Left kidney (tissue), 2 donors: ENCODE measurements around the gene FAM89B. TPM values are rescaled to one million over a fixed set of nuclear protein-coding genes. Genes with fewer than 3 reads are reported as not detected.
A peak's percentile ranks its signal among the peaks of the same experiment; 100 is the strongest.

Experiments
- DNase-seq: peaks from one replicate; pipeline ENCODE4 v3.0.0-alpha.2; 2013
- polyA plus RNA-seq: library from polyadenylated mRNA; unstranded; fragments of 120-200 nt; gene quantifications from one replicate; pipeline ENCODE4 v1.2.1, GENCODE V29; 2013; ENCODE audit not compliant: insufficient read length

FAM89B gene
- polyA plus RNA-seq, 1 donor, result 17.6 TPM

- DNase-seq, result no peak
Measured at GRCh38 chr11:65537620-65538231, 34.6 kb upstream of the FAM89B start.

- no peak for DNase-seq
Measured at GRCh38 chr11:65538232-65538914, 34.0 kb upstream of the FAM89B start.

DNA sequence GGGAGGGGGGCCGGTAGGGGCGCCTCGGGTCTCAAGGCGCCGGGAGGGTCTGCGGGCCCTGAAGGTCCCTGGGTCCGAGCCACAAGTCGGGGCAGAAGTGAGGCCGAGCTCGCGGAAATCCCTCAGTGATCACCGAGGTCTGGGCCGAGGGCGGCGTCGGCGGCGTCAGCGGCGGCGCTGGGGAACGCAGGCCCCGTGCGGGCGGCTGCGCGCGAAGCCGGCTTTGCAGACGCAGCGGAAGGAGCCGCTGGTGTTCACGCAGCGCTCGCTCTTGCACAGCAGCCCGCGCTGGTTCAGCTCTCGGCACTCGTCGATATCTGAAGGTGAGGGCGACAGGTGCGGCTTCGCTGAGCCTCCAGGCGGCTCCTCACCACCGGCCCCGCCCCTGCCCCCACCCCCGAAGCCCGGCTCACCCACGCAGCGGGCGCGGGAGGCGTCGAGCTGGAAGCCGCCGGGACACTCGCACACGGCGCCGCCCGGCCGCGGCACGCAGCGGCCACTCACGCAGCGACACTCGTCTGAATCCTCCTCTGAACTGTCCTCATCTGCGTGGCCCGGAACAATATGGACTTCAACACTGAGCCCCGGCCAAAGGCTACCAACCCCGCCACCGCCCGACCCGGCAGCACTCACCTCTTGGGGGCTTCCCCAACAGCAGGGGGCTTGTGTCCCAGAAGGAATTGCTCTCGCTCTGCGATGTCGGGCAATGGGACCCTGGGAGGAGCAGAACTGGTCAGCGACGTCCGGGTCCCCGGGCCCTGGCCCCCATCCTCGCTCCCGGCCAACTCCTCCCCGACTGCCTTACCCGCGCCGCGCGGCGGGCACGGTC lies 33.2 kb upstream of the FAM89B start:
- no peak for DNase-seq

DNA sequence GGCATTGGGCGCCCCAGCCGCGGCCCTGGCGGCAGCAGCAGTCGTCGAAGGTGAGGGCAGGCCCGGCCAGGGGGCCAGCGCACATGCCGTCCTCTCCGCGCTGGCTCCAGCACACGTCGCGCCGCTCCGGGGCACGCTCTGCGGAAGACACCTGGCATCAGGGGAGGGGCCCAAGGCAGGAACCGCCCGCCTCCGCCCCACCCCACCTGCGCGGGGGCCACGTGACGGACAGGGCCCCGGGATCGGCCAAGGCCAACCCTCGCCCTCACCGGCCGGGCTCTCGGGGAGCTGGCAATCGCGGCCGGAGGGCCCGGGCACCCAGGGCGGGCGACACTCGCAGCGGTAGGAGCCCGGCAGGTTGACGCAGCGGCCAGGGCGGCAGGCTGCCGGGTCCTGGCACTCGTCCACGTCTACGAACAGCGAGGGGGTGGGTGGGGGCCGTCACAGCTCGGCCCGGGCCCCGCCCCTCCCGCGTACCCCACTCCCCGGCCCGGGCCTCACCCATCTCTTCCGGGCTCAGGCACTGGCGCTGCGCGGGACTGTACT lies 32.5 kb upstream of the FAM89B start:
- no peak for DNase-seq

DNA sequence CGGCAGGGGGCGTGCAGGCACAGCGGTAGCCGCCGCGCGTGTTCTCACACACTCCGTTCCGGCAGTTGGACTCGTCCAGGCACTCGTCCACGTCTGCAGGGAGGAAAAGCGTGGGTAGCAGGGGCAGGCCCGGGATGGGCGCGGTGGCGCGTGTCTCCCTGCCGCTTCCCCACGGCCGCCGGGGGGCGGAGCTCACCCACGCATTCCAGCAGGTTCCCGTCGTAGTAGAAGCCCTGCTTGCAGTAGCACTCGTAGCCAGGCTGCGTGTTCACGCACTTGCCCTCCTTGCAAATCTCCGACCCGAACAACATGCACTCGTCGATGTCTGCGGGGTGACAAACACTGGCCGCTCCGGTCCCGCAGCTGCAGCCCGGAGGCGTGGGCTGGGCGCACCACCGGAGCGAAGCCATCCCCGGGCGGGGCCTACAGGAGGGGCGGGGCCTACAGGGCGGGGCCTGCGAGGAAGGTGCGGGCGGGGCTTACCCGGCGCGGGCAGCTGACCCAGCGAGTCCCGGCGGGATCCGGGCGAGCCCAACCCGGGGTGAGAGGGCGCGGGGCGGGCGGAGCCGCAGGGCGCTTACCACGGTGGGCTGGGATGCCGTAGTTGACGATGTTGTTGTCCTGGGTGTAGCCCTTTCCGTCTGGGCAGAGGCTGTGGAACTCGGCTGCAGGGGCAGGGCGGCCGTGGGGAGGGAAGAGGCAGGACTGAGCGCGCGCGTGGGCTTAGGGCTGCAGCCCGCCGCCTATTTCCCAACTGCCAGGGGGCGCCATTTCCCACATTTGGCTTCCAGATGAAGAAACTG lies 31.8 kb upstream of the FAM89B start:
- peak; percentile 75 for DNase-seq

DNA sequence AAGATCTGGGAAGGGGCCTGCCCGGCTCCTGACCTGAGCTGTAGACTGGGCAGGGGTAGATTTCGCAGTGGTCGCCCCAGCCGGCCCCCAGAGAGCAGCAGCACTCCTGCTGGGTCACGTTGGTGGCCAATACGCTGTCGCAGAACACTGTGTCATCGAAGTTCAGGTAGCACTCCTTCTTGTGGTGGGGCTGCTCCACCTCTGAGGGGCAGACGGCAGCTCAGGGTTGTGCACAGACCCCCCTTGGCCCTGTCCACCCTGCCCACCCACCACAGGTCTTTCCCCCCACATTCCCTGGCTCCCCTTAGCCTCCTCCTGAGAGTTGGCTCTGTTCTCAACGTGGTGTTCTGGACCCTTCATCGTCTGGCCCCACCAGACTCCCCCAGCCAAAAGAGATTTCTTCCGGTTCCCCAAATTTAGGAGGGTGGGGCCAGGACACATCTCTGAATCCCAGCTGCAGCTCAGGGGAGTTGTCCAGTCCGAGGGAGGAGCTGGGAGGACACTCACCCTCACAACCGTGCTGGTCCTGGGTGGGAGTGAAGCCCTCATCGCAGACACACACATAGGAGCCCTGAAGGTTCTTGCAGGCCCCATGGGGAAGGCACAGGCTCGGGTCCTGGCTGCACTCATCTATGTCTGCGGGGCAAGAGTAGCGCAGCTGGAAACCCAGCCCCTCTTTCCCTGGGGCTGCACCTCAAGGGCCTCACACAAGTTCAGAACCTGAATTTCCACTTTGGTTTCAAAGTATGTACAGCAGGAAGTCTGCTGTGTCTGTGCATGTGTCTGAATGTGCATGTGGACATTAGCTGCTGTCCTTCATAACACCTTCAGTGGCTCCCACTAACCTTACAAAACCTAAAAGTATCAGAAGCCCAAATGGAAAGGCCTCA lies 31.0 kb upstream of the FAM89B start:
- DNase-seq, result no peak

DNA sequence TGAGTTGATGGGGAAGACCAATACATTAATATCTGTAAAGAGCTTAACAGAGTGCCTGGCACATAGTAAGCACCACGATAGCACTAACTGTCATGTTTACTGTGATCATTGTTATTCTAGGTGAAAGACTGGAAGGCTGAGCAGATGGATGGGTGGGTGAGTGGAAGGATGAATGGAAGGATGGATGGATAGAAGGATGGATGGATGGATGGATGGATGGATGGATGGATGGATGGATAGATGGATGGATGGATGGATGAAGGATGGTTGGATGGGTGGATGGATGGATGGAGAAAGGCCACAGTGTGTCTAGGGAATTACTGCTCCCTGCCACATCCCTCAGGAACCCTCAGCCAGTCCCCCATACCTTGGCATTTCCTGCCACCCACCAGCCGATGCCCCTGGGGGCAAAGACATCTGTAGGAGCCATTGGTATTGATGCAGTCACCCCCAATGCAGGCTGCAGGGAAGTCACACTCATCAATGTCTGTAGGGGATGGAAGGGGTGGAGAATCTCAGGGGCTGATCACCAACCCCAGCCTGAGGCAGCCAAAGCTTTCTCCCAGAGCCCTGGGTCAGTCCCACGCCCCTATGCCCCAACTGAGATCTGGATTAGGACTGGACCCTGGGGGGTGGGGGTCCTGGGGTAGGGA lies 29.5 kb upstream of the FAM89B start:
- DNase-seq, result no peak

GRCh38 chr11:65545853-65546216 lies 26.5 kb upstream of the FAM89B start:
- DNase-seq, result no peak

DNA sequence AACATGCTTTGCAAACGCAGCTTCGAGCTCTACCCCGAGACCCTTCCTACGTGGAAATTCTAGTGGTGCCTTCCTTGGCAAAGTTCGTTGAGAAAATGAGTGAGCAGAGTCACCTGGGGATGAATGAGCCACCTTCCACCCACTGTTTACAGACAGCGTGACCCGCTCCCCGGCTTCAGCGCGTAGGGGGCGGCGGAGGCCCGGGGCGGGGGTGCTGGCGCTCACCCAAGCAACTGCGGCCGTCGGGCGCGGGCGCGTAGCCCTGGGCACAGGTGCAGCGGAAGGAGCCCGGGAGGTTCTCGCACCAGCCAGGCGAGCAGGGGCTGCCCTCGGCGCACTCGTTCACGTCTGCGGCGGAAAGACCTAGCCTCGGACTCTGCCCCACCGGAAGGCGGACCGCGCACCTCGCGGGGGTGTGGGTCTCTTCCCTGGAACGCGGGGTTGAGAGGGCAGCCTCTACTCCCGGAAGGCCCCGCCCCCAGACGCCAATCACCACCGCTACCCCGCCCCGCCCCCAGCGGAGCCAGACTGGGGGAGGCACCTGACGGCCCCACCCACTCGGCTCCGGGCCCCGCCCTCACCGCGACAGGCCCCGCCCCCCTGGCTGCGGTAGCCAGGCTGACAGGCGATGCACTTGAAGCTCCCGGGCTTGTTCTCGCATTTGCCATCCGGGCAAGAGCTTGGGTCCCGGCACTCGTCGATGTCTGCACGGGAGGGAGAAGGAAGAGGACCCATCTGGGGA lies 25.9 kb upstream of the FAM89B start:
- peak; percentile 67 for DNase-seq

- no peak for DNase-seq
Measured at GRCh38 chr11:65547446-65548125, 24.8 kb upstream of the FAM89B start.

GRCh38 chr11:65548395-65548794 lies 23.9 kb upstream of the FAM89B start:
- no peak for DNase-seq

DNA sequence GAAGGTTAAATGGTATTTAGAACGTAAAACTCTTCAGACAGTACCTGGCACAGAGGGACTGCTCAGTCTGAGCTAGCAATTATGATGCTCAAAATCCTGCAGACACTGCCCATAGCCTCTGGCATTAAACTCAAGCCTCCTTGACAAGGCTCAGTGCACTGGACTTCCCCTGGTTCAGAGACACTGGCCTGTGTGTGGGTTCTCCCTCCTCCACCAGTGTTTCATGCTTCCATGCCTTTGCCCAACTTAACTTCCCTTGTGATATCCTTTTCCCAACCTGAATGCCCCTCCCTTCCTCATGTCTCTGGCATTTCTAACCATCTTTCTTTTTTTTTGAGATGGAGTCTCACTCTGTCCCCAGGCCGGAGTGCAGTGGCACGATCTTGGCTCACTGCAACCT lies 23.2 kb upstream of the FAM89B start:
- no peak for DNase-seq

DNA sequence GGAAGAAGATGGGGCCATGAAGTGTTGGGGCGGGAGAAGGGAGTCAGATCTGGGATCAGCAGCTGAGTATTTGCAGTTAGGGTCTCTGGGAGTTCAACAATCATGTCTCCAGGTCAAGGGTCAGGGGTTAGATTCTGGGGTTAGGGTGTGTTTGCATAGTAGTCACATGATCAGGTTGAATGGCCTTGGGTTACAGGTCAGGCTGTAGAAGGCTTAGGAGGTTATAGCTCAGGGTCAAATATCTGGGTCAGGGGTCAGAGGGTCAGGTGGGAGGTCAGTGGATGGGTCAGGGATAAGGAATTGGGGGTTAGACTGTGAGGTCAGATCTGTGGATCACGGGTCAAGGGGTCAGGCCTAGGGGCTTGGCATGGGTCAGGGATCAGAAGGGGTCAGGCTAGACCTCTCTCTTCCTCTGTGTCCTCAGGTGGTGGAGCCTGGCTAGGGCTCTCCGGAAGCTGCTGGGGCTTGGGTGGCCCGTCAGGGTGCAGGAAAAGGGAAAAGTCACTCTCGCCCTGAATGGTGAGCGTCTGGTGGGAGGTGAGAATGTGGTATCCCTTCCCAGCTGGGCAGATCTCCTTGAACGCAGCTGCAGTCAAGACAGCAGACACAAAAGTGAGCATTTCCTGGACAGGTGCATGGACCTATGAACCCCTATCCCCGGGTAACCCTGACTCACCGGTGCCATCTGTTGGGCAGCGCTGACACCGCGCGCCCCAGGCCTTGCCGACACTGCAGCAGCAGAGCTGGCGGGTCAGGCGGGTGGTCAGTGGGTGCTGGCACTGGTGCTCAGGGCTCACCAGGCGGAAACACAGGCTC lies 20.6 kb upstream of the FAM89B start:
- no peak for DNase-seq

DNA sequence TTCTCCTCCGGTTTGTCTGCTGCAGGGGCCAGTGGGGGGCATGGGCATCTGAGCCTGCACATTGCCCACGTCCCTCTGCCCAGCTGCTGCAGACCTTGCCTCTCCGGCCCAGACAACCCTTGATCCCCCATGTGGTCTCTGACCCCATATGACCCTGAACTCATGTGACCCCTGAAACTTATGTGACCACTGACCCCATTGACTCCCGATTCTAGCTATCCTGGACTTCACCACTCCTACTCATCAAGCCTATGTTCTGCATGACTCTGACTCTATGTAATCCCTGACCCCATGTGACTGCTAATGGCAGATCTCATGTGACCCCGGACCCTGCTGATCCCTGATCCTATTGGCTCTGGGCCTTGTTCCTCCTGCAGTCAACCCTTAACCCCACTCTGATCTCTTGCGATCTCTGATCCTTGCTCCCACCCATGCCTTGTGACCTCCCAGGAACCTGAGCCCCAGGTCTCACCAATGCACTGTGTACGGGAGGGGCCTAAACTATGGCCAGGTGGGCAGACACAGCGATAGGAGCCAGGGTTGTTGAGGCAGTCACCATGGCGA lies 19.9 kb upstream of the FAM89B start:
- no peak for DNase-seq

DNA sequence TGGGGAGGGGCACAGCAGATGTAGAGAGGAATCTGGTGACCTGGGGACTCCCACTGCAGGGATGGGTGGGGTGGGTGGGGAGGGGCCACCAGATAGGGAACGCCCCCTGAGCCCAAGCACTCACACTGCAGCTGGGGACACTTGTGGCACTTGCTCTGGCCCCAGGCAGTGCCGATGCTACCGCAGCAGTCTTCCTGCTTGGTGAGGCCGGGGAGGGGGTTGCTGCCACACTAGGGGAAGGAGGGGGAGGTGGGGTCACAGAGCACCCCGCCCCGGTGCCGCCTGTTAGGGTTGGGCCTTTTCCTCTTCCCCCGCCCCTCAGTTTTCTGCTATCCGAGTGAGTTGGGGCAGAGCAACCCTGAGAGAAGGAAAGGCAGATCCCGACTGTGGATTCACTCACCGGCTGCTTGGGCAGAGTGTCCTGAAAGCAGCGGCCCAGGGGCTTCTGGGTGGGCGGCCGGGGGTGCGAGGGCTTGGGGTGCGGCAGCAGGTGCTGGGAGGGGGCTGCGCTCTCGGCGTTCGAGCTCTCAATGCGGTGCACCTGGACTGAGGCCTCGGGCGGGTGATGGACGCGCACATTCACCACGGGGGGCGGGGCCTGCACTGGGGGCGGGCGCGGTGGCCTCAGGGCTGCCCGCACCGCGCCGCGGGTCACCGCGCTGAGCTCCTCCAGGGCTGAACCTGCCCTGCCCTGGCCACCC lies 18.9 kb upstream of the FAM89B start:
- no peak for DNase-seq

- DNase-seq, result no peak
Measured at GRCh38 chr11:65554057-65554818, 18.1 kb upstream of the FAM89B start.
